Activated CD4-positive, alpha-beta T cell treated with anti-CD3 and anti-CD28 coated beads for 1 hour (primary cell): ENCODE measurements around the gene UBA7.
"Not testable (repeated sequence)": the region's sequence is repeated elsewhere in the genome, so short reads cannot be mapped to it uniquely, and the experiment has no call there.

Experiments used
- DNase-seq: peaks from one replicate; pipeline ENCODE4 v3.0.0-alpha.2; 2020

The UBA7 gene

DNA sequence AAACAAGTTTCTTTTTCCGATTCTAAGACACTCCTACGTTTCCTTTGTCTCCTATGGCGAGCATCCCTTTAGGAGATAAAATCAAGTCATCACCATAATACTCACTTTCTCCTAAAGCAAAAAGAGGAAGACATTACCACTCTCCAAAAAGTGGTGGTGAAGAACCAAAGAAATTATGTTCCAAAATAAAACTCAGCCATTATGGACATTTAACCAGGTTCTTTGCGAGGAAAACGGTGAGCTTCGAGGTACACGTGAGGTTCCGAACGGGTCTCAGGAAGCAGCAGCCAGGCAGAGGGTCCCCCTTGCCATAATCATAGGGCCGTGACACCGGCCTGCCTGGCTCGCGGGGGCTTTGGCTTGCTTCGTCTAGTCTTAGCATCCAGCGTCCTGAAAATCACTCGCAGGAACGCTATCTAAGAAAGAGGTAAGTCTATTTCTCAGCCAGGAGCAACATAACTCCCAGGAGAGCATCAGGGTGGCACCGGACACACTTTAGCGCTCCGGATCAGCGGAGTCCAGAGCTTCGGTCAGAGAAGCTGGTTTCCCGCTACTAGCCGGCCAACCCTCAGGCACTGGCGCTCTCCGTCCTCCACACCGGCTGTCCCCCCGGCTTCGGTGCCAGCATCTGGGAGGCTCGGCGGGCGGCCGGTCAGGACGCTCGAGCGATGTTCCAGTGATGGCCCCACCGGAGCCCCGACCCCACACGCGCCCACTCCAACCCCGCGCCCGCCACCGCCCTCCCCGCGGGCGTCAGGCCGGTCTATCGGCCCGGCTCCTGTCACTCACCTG, 28.0 kb downstream of the UBA7 start:
- DNase-seq = no peak

GRCh38 chr3:49782277-49782676, 31.5 kb downstream of the UBA7 start:
- DNase-seq = not testable (repeated sequence)

GRCh38 chr3:49781415-49782199, 32.1 kb downstream of the UBA7 start:
- no peak for DNase-seq

DNA sequence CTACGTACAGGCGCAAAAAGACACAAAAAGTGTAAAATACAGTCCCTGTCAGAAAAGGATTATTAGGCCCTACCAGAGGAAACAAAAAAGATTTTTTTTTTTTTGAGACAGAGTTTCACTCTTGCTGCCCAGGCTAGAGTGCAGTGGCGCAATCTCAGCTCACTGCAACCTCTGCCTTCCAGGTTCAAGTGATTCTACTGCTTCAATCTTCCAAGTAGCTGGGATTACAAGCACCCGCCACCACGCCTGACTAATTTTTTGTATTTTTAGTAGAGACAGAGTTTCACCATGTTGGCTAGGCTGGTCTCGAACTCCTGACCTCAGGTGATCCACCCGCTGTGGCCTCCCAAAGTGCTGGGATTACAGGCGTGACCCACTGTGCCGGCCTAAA, 32.8 kb downstream of the UBA7 start:
- DNase-seq = not testable (repeated sequence)

DNA sequence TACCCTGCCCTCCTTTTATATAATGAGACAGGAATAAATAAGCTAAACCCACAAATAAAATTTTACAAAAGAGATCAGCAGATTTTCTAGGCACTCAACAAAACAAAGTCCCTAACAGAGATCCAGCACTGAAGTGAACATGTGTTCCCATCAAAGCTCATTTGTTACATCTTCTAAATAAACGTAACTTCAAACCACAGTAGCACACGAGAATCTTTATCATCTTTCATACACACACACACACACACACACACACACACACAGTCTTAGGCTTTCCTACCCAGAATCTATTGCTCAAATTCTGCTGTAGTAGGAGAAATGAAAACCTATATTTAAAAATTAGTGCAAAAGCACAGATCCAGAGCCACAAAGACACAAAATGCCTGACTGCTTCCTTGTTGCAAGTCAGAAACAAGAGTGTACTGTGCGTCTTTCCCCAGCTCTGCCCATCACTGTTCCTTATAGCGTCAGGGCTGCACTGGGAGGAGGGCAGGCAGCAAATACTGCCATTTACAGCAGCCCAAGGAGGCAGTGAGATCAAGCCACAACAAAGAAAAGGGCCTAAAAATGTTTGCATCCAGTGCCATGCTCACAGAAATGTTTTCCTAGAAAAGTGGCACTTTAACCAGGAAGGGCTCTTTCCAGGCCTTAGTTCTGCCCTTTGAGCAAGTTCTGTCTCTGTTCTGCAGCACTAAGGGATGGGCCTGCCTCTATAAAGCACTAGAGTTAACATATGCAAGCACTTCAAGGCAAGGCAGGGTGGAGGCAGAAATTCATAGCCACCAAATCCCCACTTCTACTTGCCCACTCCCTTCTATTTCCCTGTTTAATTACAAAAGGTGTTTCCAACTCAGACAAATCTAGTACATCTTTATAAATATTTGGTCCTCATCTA, 33.4 kb downstream of the UBA7 start:
- DNase-seq = no peak

- DNase-seq = no peak
Measured at GRCh38 chr3:49779358-49780079, 34.2 kb downstream of the UBA7 start.

DNA sequence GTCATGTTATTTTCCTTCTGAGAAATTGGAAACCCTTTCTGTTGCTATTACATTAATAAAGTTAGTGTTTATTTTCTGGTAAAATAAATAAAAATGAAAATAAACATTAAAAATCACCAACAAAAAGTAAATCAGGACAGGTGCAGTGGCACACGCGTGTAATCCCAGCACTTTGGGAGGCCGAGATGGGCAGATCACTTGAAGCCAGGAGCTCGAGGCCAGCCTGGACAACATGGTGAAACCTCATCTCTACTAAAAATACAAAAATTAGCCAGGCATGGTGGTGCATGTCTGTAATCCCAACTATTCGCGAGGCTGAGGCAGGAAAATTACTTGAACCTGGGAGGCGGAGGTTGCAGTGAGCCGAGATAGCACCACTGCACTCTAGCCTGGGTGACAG, 37.7 kb downstream of the UBA7 start:
- not testable (repeated sequence) for DNase-seq

- no peak for DNase-seq
Measured at GRCh38 chr3:49775538-49775937, 38.2 kb downstream of the UBA7 start.

- DNase-seq = no peak
Measured at GRCh38 chr3:49772703-49773102, 41.0 kb downstream of the UBA7 start.

GRCh38 chr3:49771340-49771938, 42.3 kb downstream of the UBA7 start:
- no peak for DNase-seq

- DNase-seq = no peak
Measured at GRCh38 chr3:49769926-49770325, 43.8 kb downstream of the UBA7 start.

DNA sequence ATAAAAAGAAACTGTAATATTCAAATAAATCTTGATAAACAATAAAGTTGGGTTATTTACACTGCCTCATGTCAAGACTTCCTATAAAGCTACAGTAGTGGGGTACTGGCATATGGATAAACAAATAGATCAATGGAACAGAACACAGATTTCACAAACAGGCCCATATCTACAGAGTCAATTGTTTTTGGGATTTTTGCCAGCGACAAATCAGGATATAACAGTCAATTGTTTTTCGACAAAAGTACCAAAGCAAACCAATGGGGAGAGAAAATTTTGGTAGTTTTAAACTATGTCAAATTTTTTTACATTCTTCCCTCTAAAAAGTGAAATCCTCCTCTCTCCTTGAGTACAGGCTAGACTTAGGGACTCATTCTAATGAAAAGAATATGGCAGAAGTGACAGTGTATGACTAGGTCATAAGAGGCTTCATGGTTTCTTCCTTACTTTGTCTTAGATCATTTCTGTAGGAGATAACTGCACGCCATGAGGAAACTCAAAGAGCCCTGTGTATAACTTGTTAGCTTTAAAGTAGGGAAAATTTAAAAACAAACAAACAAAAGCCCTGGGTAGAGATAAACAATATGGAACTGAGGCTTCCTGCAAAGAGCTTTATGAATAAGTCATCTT, 44.4 kb downstream of the UBA7 start:
- DNase-seq = no peak

DNA sequence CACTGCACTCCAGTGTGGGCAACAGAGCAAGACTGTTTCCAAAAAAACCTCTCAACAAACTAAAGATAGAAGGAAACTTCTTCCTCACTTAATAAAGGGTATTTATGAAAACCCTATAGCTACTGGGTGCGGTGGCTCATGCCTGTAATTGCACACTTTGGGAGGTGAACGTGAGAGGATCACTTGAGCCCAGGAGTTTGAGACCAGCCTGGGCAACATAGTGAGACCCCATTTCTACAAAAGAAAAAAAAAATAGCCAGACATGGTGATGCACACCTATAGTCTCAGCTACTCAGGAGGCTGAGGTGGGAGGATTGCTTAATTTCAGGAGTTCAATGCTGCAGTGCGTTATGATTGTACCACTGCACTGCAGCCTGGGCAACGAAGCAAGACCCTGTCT, 49.8 kb downstream of the UBA7 start:
- DNase-seq = no peak

DNA sequence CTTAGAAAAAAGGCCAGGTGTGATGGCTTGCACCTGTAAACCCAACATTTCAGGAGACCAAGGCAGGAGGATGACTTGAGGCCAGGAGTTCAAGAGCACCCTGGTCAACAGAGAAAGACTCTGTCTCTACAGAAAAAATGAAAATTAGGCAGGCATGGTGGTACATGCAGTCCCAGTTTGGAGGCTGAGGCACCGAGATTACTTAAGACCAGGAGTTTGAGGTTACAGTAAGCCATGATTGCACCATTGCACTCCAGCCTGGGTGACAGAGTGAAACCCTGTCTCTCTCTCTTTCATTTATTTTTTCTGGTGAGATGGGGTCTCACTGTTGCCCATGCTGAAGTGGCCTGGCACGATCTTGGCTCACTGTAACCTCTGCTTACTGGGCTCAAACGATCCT, 52.1 kb downstream of the UBA7 start:
- no peak for DNase-seq

- DNase-seq = no peak
Measured at GRCh38 chr3:49759226-49759625, 54.5 kb downstream of the UBA7 start.

DNA sequence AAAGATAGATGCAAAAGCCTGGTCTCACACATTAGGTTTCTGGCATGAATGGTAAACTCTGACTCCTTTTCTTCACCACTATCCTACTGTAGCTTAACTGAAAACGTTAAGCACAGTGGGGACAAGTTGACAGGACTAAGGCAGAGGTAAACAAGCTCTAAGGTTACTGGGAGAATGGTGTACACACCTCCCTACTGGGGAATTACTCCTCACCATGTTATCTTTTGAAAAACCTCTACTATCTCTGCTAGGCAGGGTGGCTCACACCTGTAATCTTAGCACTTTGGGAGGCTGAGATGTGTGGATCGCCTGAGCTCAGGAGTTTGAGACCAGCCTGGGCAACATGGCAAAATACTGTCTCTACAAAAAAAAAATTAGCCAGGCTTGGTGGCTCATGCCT, 56.6 kb downstream of the UBA7 start:
- no peak for DNase-seq

GRCh38 chr3:49756036-49756435, 57.7 kb downstream of the UBA7 start:
- no peak for DNase-seq
